Thoracic aorta (tissue), 2 donors: ENCODE results near the gene NAXE. TPM values are rescaled to one million over a fixed set of nuclear protein-coding genes. Genes with fewer than 3 reads are reported as not detected.

ENCODE experiments used
- ATAC-seq: fragments of 150-250 bp; one replicate; pipeline ENCODE4 v1.8.0; 2017; ENCODE audit warnings: low read depth; ENCODE audit not compliant: insufficient number of reproducible peaks, low FRiP score
- DNase-seq: peaks from one replicate; pipeline ENCODE4 v3.0.0-alpha.2; 2020; ENCODE audit warnings: low spot score
- H3K27ac ChIP-seq, 2 donors: fragments of 200-600 bp; sonication (generic); 1 replicate in 1 of 2; 2 replicates in 1 of 2; pipeline ENCODE4 v1.5.1; 2016; ENCODE audit warnings: mild to moderate bottlenecking in 2 of 2, moderate library complexity in 2 of 2
- H3K27me3 ChIP-seq: fragments of 200-600 bp; sonication (generic); replicated peaks from 2 replicates; pipeline ENCODE4 v1.6.0; 2016; ENCODE audit warnings: mild to moderate bottlenecking; ENCODE audit not compliant: insufficient read depth
- H3K36me3 ChIP-seq: fragments of 200-600 bp; sonication (generic); one replicate; pipeline ENCODE4 v1.5.1; 2016
- H3K4me1 ChIP-seq, 2 donors: fragments of 200-600 bp; sonication (generic); 1 replicate in 1 of 2; 2 replicates in 1 of 2; pipeline versions ENCODE4 v1.5.1 to v1.6.0; 2016; ENCODE audit warnings: low read depth in 2 of 2, mild to moderate bottlenecking in 1 of 2; ENCODE audit not compliant: control insufficient read depth in 1 of 2
- H3K4me3 ChIP-seq: fragments of 200-600 bp; sonication (generic); 2 replicates; pipeline ENCODE4 v1.5.1; 2016; ENCODE audit warnings: mild to moderate bottlenecking
- H3K9me3 ChIP-seq: fragments of 200-600 bp; sonication (generic); 2 replicates; pipeline ENCODE4 v1.5.1; 2016
- total RNA-seq, 2 donors: library from RNA; depleted of rRNA; stranded (reverse); fragments of >200 nt; gene quantifications; one replicate each; pipeline versions ENCODE4 v1.1.0 to v1.2.3, GENCODE V29; 2016
- TF ChIP-seq, protein P1 (sequence below): fragments of 200-600 bp; sonication (generic); IDR thresholded peaks from one replicate; pipeline ENCODE4 v1.5.1; 2019; ENCODE audit warnings: antibody characterized with exemption

Gene NAXE
- total RNA-seq, 2 donors from 2014 or later: 38.3 to 66.5 TPM

DNA sequence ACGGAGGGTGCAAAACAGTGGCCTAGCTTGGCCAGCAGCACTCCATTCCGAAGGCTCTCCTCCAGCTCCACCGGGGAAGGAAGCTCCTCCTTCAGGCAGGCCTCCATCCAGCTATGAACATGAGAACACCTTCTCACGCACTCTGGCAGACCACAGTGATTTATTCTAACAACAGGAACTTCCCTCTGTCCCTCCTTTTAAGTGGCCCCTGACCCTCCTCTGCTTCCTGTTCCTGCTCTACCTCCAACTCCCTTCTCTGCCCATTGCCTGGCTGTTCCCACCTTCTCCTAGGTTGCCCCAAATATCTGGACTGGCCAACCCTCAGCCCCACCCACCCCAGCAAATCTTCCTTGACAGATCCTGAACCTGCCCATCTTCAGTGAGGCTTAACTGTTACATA, 25.1 kb upstream of the NAXE start:
- TF ChIP-seq, protein P1, sequence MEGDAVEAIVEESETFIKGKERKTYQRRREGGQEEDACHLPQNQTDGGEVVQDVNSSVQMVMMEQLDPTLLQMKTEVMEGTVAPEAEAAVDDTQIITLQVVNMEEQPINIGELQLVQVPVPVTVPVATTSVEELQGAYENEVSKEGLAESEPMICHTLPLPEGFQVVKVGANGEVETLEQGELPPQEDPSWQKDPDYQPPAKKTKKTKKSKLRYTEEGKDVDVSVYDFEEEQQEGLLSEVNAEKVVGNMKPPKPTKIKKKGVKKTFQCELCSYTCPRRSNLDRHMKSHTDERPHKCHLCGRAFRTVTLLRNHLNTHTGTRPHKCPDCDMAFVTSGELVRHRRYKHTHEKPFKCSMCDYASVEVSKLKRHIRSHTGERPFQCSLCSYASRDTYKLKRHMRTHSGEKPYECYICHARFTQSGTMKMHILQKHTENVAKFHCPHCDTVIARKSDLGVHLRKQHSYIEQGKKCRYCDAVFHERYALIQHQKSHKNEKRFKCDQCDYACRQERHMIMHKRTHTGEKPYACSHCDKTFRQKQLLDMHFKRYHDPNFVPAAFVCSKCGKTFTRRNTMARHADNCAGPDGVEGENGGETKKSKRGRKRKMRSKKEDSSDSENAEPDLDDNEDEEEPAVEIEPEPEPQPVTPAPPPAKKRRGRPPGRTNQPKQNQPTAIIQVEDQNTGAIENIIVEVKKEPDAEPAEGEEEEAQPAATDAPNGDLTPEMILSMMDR: no peak

DNA sequence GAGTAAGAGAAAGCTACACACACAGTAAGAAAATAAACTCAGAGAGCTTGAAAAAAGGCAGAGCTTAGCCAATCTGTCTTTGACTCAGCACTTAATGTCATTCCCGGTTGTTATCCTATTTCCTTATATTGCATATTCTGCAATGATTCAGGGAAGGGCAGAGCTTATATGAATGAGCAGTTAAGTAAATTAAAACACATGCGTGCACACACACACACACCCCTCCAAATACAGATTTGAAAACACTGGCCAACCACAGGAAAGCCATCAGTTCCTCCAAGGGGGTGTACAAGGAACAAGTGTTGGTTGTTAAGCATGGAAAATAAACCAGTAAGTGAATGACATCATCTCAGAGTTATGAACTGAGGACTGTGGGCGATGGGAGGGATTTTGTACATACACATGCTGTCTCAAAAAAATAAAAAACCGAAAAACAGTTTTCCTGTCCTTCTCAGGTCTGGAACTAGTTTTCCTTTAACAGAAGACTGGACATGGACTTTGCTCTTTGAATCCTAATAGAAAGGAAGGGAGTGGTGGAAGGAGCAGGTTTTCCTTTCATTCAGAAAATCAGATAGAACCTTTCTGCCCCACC, 20.2 kb upstream of the NAXE start:
- Histone ChIP-seq H3K27ac (no peak overlapping the region), H3K4me3 (no peak overlapping the region), H3K36me3 (no peaks in the 10 kb centered on the region), H3K9me3 (no peaks in the 10 kb centered on the region), H3K27me3 (no peaks in the 10 kb centered on the region), H3K4me1 (peaks cover 0 to 17% of the 10 kb centered on the region in 2 donors)
- DNase-seq (no peak), ATAC-seq (no peak)
- TF ChIP-seq, protein P1: no peak

More for the DNA sequence above, 25.1 kb upstream of the NAXE start:
- Histone ChIP-seq H3K9me3 (no peaks in the 10 kb centered on the region), H3K4me1 (peaks cover 0 to 2% of the 10 kb centered on the region in 2 donors), H3K27me3 (no peaks in the 10 kb centered on the region), H3K36me3 (no peaks in the 10 kb centered on the region), H3K27ac (no peak overlapping the region), H3K4me3 (no peak overlapping the region)
- DNase-seq (no peak), ATAC-seq (no peak)

DNA sequence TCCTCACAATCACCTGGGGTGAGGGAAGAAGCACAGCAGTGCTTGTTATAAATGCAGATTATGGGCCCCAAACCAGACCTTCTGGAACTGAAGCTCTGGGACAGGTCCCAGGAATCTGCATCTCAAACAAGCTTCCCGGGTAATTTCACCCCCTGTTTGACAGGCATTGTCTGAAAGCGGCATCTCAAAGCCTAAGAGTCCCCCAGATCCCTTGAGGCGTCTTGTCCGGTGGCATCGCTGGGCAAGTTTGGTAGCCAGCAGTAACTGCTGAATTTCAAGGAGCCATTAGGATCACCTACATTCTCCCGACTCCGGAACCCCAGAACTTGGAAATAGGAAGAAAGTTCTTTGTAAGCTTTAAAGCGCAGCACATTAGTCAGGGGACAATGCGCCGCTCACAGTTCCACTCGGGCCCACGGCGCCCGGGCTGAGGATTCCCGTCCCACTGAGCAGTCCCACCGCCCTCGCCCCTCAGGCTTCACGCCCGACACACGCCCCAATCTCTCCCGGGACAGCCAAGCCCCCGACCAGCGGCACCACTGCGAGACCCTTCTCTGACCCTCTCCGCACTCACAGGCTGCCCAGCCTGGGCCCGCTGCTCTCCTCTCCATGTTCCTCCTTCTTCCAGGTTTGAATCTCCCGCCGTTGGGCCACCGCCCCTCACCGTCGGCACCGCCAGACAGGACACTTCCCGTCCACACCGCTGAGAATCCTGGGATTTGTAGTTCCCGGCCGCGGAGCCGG, 19.5 kb upstream of the NAXE start, which contains the start of gene IQGAP3:
Gene IQGAP3 (minus strand): TSS at position 647 of the 744 bp plus-strand sequence. CDS start 36 bp downstream, at position 611.
- ATAC-seq (peak; percentile 59), DNase-seq (no peak)
- H3K9me3 ChIP-seq: no peaks in the 10 kb centered on the region
- peaks cover 0 to 17% of the 10 kb centered on the region in 2 donors for H3K4me1 ChIP-seq
- TF ChIP-seq, protein P1: no peak
- H3K36me3 ChIP-seq: no peaks in the 10 kb centered on the region
- H3K27ac ChIP-seq: no peak within 1 kb of the TSS
- H3K27me3 ChIP-seq: no peaks in the 10 kb centered on the region
- H3K4me3 ChIP-seq: peak within 1 kb of the TSS; percentile 65

DNA sequence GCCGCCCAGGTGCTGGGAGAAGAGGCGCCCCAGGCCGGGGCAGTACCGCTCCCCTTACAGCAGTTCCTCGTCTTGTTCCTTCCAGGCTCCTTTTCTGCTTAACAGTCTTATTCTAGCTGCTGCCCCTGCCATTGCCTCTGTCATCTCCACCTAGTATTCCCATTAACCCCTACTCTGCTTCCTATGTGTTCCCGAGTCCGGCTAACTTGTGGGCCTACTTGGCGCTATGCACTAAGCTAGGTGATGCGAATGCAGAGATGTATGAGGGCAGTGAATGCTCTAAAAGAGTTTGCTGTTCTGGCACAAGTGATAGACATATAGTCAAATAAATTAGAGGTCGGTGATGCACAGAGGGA, 18.9 kb upstream of the NAXE start:
- no peaks in the 10 kb centered on the region for H3K27me3 ChIP-seq
- H3K27ac ChIP-seq: no peak overlapping the region
- DNase-seq (no peak), ATAC-seq (no peak)
- H3K4me3 ChIP-seq: peak overlapping the region; percentile 65
- TF ChIP-seq, protein P1: no peak
- peaks cover 0 to 17% of the 10 kb centered on the region in 2 donors for H3K4me1 ChIP-seq
- H3K9me3 ChIP-seq: no peaks in the 10 kb centered on the region
- no peaks in the 10 kb centered on the region for H3K36me3 ChIP-seq

DNA sequence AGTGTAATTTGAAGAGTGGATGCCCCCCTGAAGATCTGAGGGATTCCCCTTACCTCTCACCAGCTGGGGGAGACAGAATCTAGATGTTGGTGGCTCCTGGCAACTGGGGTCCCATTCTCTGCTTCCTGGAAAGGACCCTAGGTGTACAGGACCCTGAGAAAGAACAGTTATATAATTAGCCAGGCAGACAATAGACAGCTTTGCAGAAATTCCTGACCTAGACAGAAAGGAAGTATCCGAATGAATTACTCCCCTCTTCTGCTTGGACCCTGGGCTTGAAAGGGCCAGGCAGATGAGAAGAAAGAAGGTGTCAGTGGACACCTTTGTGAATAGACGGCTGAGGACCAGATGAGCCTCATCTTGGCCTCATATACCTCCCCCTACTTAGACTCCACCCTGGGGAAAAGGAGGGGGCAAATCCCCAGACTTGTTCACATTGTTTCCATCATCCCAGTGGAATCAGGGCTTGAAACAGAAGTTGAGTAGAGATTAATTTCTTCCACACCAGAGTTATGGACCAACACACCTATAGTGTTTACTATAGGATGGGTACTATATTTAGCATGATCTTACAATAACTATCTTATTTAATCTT, 17.4 kb upstream of the NAXE start:
- H3K9me3 ChIP-seq: no peaks in the 10 kb centered on the region
- H3K27me3 ChIP-seq: no peaks in the 10 kb centered on the region
- no peak overlapping the region for H3K27ac ChIP-seq
- DNase-seq: no peak
- H3K4me1 ChIP-seq: peaks cover 0 to 17% of the 10 kb centered on the region in 2 donors
- TF ChIP-seq, protein P1: no peak
- ATAC-seq: no peak
- no peaks in the 10 kb centered on the region for H3K36me3 ChIP-seq
- no peak overlapping the region for H3K4me3 ChIP-seq
